ENCODE data around the gene CABP1. TPM values are rescaled to one million over a fixed set of nuclear protein-coding genes. Genes with fewer than 3 reads are reported as not detected.

The CABP1 gene
- total and polyA plus RNA-seq, 2 experiments from 2014 or later: 5.1 to 5.2 TPM

DNA sequence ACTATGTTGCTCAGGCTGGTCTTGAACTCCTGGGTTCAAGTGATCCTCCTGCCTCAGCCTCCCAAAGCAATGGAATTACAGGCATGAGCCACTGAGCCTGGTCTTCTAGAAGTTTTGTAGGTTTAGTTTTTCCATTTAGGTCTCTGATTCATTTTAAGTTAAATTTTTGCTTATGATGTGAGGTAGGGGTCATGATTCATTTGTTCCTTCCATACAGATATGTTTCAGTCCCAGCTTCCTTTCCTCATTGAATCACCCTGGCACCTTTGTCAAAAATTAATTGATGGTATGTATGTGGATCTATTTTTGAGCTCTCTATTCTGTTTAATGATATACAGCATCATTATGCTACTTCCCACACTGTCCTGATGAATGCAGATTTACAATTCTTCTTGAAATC lies 25.6 kb upstream of the CABP1 start:
- Histone ChIP-seq H3K79me2 (replicated peaks; ENCODE audit: insufficient read depth) (no peaks in the 10 kb centered on the region), H3K4me1 (ENCODE audit: insufficient read depth) (peaks cover 4% of the 10 kb centered on the region; the same call in 1 of the 2 replicates), H3K9me2 (ENCODE audit: insufficient read depth) (no peaks in the 10 kb centered on the region), H3K36me3 (ENCODE audit: insufficient read depth) (no peaks in the 10 kb centered on the region), H3F3A (replicated peaks; ENCODE audit: low read depth) (no peaks in the 10 kb centered on the region), H3K27ac (ENCODE audit: low read depth) (no peak overlapping the region), H3K4me3 (no peak overlapping the region), H3K27me3 (ENCODE audit: insufficient read depth) (no peaks in the 10 kb centered on the region), H4K20me1 (replicated peaks; ENCODE audit: insufficient read depth) (no peaks in the 10 kb centered on the region), H2AFZ (no peak overlapping the region), H3K4me2 (no peak overlapping the region)
- Mint-ChIP-seq H3K4me1 (peaks cover 10% of the 10 kb centered on the region), H3K27me3 (ENCODE audit: insufficient read depth, low read depth, poor library complexity) (peaks cover 2% of the 10 kb centered on the region), H3K9me3 (peaks cover 3% of the 10 kb centered on the region; the same call in 1 of the 3 replicates), H3K4me3 (no peak overlapping the region), H3K27ac (no peak overlapping the region), H3K36me3 (ENCODE audit: low read depth) (no peaks in the 10 kb centered on the region)
- ATAC-seq (no peak), DNase-seq (ENCODE audit: low spot score) (no peak)
- TF ChIP-seq ZNF331 (CRISPR knock-in tag; IDR thresholded peaks at IDR 0.05; ENCODE audit: low read depth) (no peak), STAT1 (IDR thresholded peaks at IDR 0.05; ENCODE audit: unreplicated experiment) (no peak), POLR2AphosphoS5 (IDR thresholded peaks at IDR 0.05; ENCODE audit: low read depth) (no peak), EZH2 (IDR thresholded peaks at IDR 0.05; ENCODE audit: low read depth, unreplicated experiment) (no peak), EZH2phosphoT487 (IDR thresholded peaks at IDR 0.05; ENCODE audit: unreplicated experiment) (no peak), ZNF114 (CRISPR knock-in tag; IDR thresholded peaks at IDR 0.05) (no peak), JUNB (IDR thresholded peaks at IDR 0.05; ENCODE audit: unreplicated experiment) (no peak), CREB1 (CRISPR knock-in tag; IDR thresholded peaks at IDR 0.05; ENCODE audit: low read depth) (no peak), NANOG (IDR thresholded peaks at IDR 0.05; ENCODE audit: borderline replicate concordance) (no peak)
- TF ChIP-seq, protein P1, sequence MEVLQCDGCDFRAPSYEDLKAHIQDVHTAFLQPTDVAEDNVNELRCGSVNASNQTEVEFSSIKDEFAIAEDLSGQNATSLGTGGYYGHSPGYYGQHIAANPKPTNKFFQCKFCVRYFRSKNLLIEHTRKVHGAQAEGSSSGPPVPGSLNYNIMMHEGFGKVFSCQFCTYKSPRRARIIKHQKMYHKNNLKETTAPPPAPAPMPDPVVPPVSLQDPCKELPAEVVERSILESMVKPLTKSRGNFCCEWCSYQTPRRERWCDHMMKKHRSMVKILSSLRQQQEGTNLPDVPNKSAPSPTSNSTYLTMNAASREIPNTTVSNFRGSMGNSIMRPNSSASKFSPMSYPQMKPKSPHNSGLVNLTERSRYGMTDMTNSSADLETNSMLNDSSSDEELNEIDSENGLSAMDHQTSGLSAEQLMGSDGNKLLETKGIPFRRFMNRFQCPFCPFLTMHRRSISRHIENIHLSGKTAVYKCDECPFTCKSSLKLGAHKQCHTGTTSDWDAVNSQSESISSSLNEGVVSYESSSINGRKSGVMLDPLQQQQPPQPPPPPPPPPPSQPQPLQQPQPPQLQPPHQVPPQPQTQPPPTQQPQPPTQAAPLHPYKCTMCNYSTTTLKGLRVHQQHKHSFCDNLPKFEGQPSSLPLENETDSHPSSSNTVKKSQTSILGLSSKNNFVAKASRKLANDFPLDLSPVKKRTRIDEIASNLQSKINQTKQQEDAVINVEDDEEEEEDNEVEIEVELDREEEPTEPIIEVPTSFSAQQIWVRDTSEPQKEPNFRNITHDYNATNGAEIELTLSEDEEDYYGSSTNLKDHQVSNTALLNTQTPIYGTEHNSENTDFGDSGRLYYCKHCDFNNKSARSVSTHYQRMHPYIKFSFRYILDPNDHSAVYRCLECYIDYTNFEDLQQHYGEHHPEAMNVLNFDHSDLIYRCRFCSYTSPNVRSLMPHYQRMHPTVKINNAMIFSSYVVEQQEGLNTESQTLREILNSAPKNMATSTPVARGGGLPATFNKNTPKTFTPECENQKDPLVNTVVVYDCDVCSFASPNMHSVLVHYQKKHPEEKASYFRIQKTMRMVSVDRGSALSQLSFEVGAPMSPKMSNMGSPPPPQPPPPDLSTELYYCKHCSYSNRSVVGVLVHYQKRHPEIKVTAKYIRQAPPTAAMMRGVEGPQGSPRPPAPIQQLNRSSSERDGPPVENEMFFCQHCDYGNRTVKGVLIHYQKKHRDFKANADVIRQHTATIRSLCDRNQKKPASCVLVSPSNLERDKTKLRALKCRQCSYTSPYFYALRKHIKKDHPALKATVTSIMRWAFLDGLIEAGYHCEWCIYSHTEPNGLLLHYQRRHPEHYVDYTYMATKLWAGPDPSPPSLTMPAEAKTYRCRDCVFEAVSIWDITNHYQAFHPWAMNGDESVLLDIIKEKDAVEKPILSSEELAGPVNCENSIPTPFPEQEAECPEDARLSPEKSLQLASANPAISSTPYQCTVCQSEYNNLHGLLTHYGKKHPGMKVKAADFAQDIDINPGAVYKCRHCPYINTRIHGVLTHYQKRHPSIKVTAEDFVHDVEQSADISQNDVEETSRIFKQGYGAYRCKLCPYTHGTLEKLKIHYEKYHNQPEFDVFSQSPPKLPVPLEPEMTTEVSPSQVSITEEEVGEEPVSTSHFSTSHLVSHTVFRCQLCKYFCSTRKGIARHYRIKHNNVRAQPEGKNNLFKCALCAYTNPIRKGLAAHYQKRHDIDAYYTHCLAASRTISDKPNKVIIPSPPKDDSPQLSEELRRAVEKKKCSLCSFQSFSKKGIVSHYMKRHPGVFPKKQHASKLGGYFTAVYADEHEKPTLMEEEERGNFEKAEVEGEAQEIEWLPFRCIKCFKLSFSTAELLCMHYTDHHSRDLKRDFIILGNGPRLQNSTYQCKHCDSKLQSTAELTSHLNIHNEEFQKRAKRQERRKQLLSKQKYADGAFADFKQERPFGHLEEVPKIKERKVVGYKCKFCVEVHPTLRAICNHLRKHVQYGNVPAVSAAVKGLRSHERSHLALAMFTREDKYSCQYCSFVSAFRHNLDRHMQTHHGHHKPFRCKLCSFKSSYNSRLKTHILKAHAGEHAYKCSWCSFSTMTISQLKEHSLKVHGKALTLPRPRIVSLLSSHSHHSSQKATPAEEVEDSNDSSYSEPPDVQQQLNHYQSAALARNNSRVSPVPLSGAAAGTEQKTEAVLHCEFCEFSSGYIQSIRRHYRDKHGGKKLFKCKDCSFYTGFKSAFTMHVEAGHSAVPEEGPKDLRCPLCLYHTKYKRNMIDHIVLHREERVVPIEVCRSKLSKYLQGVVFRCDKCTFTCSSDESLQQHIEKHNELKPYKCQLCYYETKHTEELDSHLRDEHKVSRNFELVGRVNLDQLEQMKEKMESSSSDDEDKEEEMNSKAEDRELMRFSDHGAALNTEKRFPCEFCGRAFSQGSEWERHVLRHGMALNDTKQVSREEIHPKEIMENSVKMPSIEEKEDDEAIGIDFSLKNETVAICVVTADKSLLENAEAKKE (CRISPR knock-in tag; IDR thresholded peaks at IDR 0.05): no peak
- TF ChIP-seq, protein P2, sequence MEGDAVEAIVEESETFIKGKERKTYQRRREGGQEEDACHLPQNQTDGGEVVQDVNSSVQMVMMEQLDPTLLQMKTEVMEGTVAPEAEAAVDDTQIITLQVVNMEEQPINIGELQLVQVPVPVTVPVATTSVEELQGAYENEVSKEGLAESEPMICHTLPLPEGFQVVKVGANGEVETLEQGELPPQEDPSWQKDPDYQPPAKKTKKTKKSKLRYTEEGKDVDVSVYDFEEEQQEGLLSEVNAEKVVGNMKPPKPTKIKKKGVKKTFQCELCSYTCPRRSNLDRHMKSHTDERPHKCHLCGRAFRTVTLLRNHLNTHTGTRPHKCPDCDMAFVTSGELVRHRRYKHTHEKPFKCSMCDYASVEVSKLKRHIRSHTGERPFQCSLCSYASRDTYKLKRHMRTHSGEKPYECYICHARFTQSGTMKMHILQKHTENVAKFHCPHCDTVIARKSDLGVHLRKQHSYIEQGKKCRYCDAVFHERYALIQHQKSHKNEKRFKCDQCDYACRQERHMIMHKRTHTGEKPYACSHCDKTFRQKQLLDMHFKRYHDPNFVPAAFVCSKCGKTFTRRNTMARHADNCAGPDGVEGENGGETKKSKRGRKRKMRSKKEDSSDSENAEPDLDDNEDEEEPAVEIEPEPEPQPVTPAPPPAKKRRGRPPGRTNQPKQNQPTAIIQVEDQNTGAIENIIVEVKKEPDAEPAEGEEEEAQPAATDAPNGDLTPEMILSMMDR (conservative IDR thresholded peaks at IDR 0.05; ENCODE audit: low read depth in 2 of 2): no peak
- TF ChIP-seq, protein P3, sequence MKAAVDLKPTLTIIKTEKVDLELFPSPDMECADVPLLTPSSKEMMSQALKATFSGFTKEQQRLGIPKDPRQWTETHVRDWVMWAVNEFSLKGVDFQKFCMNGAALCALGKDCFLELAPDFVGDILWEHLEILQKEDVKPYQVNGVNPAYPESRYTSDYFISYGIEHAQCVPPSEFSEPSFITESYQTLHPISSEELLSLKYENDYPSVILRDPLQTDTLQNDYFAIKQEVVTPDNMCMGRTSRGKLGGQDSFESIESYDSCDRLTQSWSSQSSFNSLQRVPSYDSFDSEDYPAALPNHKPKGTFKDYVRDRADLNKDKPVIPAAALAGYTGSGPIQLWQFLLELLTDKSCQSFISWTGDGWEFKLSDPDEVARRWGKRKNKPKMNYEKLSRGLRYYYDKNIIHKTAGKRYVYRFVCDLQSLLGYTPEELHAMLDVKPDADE (IDR thresholded peaks at IDR 0.05): no peak
- TF ChIP-seq, protein P4, sequence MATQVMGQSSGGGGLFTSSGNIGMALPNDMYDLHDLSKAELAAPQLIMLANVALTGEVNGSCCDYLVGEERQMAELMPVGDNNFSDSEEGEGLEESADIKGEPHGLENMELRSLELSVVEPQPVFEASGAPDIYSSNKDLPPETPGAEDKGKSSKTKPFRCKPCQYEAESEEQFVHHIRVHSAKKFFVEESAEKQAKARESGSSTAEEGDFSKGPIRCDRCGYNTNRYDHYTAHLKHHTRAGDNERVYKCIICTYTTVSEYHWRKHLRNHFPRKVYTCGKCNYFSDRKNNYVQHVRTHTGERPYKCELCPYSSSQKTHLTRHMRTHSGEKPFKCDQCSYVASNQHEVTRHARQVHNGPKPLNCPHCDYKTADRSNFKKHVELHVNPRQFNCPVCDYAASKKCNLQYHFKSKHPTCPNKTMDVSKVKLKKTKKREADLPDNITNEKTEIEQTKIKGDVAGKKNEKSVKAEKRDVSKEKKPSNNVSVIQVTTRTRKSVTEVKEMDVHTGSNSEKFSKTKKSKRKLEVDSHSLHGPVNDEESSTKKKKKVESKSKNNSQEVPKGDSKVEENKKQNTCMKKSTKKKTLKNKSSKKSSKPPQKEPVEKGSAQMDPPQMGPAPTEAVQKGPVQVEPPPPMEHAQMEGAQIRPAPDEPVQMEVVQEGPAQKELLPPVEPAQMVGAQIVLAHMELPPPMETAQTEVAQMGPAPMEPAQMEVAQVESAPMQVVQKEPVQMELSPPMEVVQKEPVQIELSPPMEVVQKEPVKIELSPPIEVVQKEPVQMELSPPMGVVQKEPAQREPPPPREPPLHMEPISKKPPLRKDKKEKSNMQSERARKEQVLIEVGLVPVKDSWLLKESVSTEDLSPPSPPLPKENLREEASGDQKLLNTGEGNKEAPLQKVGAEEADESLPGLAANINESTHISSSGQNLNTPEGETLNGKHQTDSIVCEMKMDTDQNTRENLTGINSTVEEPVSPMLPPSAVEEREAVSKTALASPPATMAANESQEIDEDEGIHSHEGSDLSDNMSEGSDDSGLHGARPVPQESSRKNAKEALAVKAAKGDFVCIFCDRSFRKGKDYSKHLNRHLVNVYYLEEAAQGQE (IDR thresholded peaks at IDR 0.05; ENCODE audit: unreplicated experiment): no peak

Measured in GM23338 (cell line).